ENCODE results near the gene DCC.

The DCC gene

DNA sequence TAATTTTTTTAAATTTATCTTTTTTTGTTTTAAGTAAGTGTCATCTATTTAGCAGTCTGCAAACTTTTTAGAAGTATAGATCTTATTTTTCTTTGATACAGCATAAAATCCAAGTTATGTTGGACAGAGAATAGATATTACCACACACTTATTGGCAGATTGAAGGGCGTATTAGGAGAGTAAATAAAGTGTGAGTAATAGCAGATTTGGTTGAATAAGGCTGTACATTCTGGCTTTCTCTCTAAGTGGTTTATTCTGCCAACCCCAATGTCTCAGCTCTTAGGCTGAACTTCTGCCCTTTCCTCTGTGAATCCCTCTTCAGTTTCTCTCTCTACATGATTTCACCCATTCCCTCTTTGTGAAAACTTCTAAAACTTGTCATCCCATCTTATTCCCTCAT, 651.2 kb downstream of the DCC start:
- TF ChIP-seq, protein P1, sequence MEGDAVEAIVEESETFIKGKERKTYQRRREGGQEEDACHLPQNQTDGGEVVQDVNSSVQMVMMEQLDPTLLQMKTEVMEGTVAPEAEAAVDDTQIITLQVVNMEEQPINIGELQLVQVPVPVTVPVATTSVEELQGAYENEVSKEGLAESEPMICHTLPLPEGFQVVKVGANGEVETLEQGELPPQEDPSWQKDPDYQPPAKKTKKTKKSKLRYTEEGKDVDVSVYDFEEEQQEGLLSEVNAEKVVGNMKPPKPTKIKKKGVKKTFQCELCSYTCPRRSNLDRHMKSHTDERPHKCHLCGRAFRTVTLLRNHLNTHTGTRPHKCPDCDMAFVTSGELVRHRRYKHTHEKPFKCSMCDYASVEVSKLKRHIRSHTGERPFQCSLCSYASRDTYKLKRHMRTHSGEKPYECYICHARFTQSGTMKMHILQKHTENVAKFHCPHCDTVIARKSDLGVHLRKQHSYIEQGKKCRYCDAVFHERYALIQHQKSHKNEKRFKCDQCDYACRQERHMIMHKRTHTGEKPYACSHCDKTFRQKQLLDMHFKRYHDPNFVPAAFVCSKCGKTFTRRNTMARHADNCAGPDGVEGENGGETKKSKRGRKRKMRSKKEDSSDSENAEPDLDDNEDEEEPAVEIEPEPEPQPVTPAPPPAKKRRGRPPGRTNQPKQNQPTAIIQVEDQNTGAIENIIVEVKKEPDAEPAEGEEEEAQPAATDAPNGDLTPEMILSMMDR (IDR thresholded peaks at IDR 0.05): no peak
- no peak overlapping the region for H3K9ac ChIP-seq
- H3K36me3 ChIP-seq (ENCODE audit: control insufficient read depth, insufficient read depth, low read length): no peaks in the 10 kb centered on the region
- no peaks in the 10 kb centered on the region for H3K9me3 ChIP-seq (ENCODE audit: control insufficient read depth, low read length)
- no peak overlapping the region for H3K4me2 ChIP-seq (ENCODE audit: low read length)
- H3K27me3 ChIP-seq (ENCODE audit: control insufficient read depth, insufficient read depth, low read length): no peaks in the 10 kb centered on the region
- no peak overlapping the region for H3K27ac ChIP-seq
- no peak overlapping the region for H2AFZ ChIP-seq
- no peaks in the 10 kb centered on the region for H3K4me1 ChIP-seq
- H3K79me2 ChIP-seq: no peaks in the 10 kb centered on the region
- no peak overlapping the region for H3K4me3 ChIP-seq (ENCODE audit: low read depth, low read length)

DNA sequence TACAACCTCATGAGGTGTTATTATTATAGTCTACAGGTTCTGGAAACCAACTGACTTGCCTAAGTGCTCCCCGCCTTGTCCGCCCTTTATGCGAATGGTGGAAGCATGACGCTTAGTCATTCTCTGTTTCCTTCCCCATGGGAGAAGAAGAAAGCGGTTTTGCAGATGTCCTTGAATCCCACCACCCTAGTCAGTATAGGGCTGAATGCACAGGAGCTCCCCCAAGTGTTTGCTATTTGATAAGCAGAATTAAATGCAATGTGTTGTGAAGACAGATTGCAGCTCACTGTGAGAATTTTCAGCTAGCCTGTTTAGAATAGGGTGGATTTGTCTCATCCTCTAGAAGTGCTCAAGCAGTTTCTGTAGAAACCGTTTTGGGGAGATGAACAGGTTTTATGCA, 652.0 kb downstream of the DCC start:
- Histone ChIP-seq H3K4me3 (ENCODE audit: low read depth, low read length) (no peak overlapping the region), H3K27me3 (ENCODE audit: control insufficient read depth, insufficient read depth, low read length) (no peaks in the 10 kb centered on the region), H3K4me1 (no peaks in the 10 kb centered on the region), H3K36me3 (ENCODE audit: control insufficient read depth, insufficient read depth, low read length) (no peaks in the 10 kb centered on the region), H3K9ac (no peak overlapping the region), H3K9me3 (ENCODE audit: control insufficient read depth, low read length) (no peaks in the 10 kb centered on the region), H2AFZ (no peak overlapping the region), H3K79me2 (no peaks in the 10 kb centered on the region), H3K27ac (no peak overlapping the region), H3K4me2 (ENCODE audit: low read length) (no peak overlapping the region)
- TF ChIP-seq, protein P1 (IDR thresholded peaks at IDR 0.05): no peak

DNA sequence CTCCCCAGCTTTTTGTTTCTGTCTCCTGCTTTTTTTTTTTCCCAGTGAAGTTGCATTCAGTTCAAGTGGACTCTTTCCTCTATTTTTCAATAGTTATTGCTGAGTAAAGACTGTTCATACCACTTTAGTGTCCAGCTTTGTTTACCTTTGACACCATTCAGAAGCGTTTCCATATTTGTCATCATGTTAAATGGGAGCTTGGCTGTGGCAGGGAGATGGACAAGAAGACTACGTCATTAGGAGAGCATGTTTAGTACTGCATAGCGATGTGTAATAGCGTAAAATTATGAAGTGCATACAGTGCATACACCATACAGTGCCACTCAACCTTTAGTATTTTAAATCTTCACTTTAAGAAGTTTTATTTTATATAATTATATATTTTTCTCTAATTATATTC, 655.9 kb downstream of the DCC start:
- Histone ChIP-seq H3K9ac (no peak overlapping the region), H3K4me2 (ENCODE audit: low read length) (no peak overlapping the region), H3K4me1 (no peaks in the 10 kb centered on the region), H3K9me3 (ENCODE audit: control insufficient read depth, low read length) (no peaks in the 10 kb centered on the region), H3K27me3 (ENCODE audit: control insufficient read depth, insufficient read depth, low read length) (no peaks in the 10 kb centered on the region), H3K36me3 (ENCODE audit: control insufficient read depth, insufficient read depth, low read length) (no peaks in the 10 kb centered on the region), H2AFZ (no peak overlapping the region), H3K4me3 (ENCODE audit: low read depth, low read length) (no peak overlapping the region), H3K79me2 (no peaks in the 10 kb centered on the region), H3K27ac (no peak overlapping the region)
- TF ChIP-seq, protein P1 (IDR thresholded peaks at IDR 0.05): no peak

DNA sequence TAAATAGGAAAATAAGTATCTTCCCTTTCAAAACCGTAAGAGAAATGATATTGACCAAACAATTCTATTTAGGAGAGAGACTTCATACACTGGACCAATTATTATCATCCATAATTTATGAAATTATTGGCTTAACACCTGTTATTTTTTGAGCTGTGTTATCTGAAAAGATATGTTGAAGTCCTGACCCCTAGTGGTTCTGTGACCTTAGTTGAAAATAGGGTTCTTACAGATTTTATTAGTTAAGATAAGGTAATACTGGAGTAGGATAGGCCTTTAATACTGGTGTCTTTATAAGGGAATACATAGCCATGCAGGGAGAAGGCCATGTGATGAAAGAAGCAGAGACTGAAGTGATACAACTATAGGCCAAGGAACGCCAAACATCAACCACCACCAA, 659.6 kb downstream of the DCC start:
- TF ChIP-seq, protein P1 (IDR thresholded peaks at IDR 0.05): no peak

DNA sequence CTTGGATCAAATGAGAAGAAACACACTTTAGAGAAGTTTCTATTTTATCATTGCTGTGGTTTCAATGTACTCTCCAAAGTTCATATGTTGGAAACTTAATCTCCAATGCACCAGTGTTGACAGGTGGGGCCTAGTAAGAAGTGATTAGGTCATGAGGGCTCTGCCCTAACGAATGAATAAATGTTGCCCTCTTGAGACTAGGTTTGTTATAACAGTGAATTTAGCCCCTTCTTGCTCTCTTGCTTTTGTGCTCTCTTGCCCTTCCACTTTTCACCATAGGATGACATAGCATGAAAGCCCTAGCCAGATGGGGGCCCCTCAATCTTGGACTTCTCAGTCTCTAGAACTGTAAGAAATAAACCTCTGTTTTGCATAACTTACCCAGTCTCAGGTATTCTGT, 664.8 kb downstream of the DCC start:
- Histone ChIP-seq H3K4me2 (ENCODE audit: low read length) (no peak overlapping the region), H3K79me2 (no peaks in the 10 kb centered on the region), H2AFZ (no peak overlapping the region), H3K9ac (no peak overlapping the region), H3K36me3 (ENCODE audit: control insufficient read depth, insufficient read depth, low read length) (no peaks in the 10 kb centered on the region), H3K4me1 (no peaks in the 10 kb centered on the region), H3K27me3 (ENCODE audit: control insufficient read depth, insufficient read depth, low read length) (no peaks in the 10 kb centered on the region), H3K4me3 (ENCODE audit: low read depth, low read length) (no peak overlapping the region), H3K9me3 (ENCODE audit: control insufficient read depth, low read length) (no peaks in the 10 kb centered on the region), H3K27ac (no peak overlapping the region)
- TF ChIP-seq, protein P1 (IDR thresholded peaks at IDR 0.05): no peak

More for the DNA sequence above, 659.6 kb downstream of the DCC start:
- Histone ChIP-seq H3K36me3 (ENCODE audit: control insufficient read depth, insufficient read depth, low read length) (no peaks in the 10 kb centered on the region), H2AFZ (no peak overlapping the region), H3K9ac (no peak overlapping the region), H3K4me1 (no peaks in the 10 kb centered on the region), H3K27me3 (ENCODE audit: control insufficient read depth, insufficient read depth, low read length) (no peaks in the 10 kb centered on the region), H3K79me2 (no peaks in the 10 kb centered on the region), H3K9me3 (ENCODE audit: control insufficient read depth, low read length) (no peaks in the 10 kb centered on the region), H3K4me2 (ENCODE audit: low read length) (no peak overlapping the region), H3K27ac (no peak overlapping the region), H3K4me3 (ENCODE audit: low read depth, low read length) (no peak overlapping the region)
